Thymus (tissue), 11 donors: Measurements from ENCODE around the gene AIPL1. TPM values are rescaled to one million over a fixed set of nuclear protein-coding genes. Genes with fewer than 3 reads are reported as not detected.

ENCODE experiments used
- DNase-seq, 9 donors: peaks; one replicate each; pipeline ENCODE4 v3.0.0-alpha.2; 2013; ENCODE audit warnings: low spot score in 9 of 9, low read depth in 6 of 9, missing footprints in 1 of 9
- H3K27ac ChIP-seq, 2 donors: one replicate each; pipeline ENCODE4 v1.5.1; 2013; ENCODE audit warnings: control low read depth in 1 of 2, low read depth in 1 of 2, low read length in 1 of 2, mild to moderate bottlenecking in 1 of 2, moderate library complexity in 1 of 2
- H3K27me3 ChIP-seq, 2 donors: one replicate each; pipeline ENCODE4 v1.5.1; 2013; ENCODE audit warnings: low read length in 1 of 2; ENCODE audit not compliant: control insufficient read depth in 2 of 2, insufficient read depth in 1 of 2
- H3K36me3 ChIP-seq, 2 donors: one replicate each; pipeline ENCODE4 v1.5.1; 2013; ENCODE audit warnings: low read length in 1 of 2, mild to moderate bottlenecking in 1 of 2, moderate library complexity in 1 of 2; ENCODE audit not compliant: control insufficient read depth in 2 of 2, insufficient read depth in 2 of 2
- H3K4me1 ChIP-seq, 2 donors: one replicate each; pipeline ENCODE4 v1.5.1; 2013; ENCODE audit warnings: low read length in 2 of 2; ENCODE audit not compliant: control insufficient read depth in 2 of 2, insufficient read depth in 2 of 2
- H3K4me3 ChIP-seq, 2 donors: one replicate each; pipeline ENCODE4 v1.5.1; 2013; ENCODE audit warnings: low read length in 2 of 2, control low read depth in 1 of 2, mild to moderate bottlenecking in 1 of 2
- H3K9me3 ChIP-seq, 2 donors: one replicate each; pipeline ENCODE4 v1.5.1; 2013; ENCODE audit warnings: low read length in 1 of 2, mild to moderate bottlenecking in 1 of 2; ENCODE audit not compliant: control insufficient read depth in 2 of 2, insufficient read depth in 1 of 2
- WGBS: extraction: QIAGEN DNeasy Blood & Tissue Kit; methylation state at CpG from one replicate; pipeline ENCODE4 v1.1.7; 2013; 5-methylcytosine and 5-hydroxymethylcytosine counted together
- polyA plus RNA-seq: library from polyadenylated mRNA; stranded (reverse); fragments of 200-250 nt; gene quantifications from one replicate; pipeline ENCODE4 v1.2.3, GENCODE V29; 2013
- total RNA-seq: library from RNA; stranded (reverse); fragments of 120-200 nt; gene quantifications from one replicate; pipeline ENCODE4 v1.2.4, GENCODE V29; 2013
- donor health status: healthy.

AIPL1 gene
- total and polyA plus RNA-seq, 2 donors: 0.05 to 0.14 TPM

DNA sequence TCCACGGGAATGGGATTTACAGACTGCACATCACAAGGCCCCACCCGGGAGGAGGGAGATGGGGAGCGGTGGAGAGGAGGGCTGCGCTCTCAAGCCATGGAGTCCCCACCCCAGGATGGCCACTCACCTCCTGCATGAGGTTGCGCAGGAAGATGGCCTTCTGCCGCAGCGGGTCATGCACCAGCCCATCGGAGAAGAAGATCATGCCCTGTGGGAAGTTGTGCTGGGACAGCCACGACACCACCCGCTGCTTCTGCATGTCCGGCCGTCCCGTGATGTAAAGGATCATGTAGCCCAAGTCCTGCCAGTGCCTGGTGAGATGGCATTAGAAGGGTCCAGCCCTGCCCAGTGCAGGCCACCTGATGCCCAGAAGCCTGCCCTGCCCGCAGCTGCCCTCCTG, 26.3 kb upstream of the AIPL1 start:
- WGBS: 97% methylated on average over 14 of the region's 14 CpGs

GRCh38 chr17:6460531-6461161, 25.7 kb upstream of the AIPL1 start:
- no peaks in the 10 kb centered on the region for H3K9me3 ChIP-seq
- WGBS: 96% methylated on average over 9 of the region's 9 CpGs
- H3K36me3 ChIP-seq: no peaks in the 10 kb centered on the region
- no peak overlapping the region for H3K4me3 ChIP-seq
- no peak overlapping the region for H3K27ac ChIP-seq
- H3K27me3 ChIP-seq: peaks cover 0 to 3% of the 10 kb centered on the region in 2 donors
- H3K4me1 ChIP-seq: no peaks in the 10 kb centered on the region
- no peak for DNase-seq

More for the DNA sequence above, 26.3 kb upstream of the AIPL1 start:
- Histone ChIP-seq H3K9me3 (no peaks in the 10 kb centered on the region), H3K4me3 (no peak overlapping the region), H3K27ac (no peak overlapping the region), H3K36me3 (no peaks in the 10 kb centered on the region), H3K4me1 (no peaks in the 10 kb centered on the region), H3K27me3 (peaks cover 0 to 3% of the 10 kb centered on the region in 2 donors)
- DNase-seq: no peak

- 92% methylated on average over 14 of the region's 14 CpGs for WGBS
- H3K27ac ChIP-seq: no peak overlapping the region
- no peak overlapping the region for H3K4me3 ChIP-seq
- DNase-seq: no peak
- H3K27me3 ChIP-seq: peaks cover 0 to 11% of the 10 kb centered on the region in 2 donors
- H3K9me3 ChIP-seq: no peaks in the 10 kb centered on the region
- H3K4me1 ChIP-seq: peaks cover 0 to 8% of the 10 kb centered on the region in 2 donors
- H3K36me3 ChIP-seq: no peaks in the 10 kb centered on the region
Observed at GRCh38 chr17:6458460-6458950, 23.6 kb upstream of the AIPL1 start.

- WGBS: 94% methylated on average over 10 of the region's 10 CpGs
- H3K4me1 ChIP-seq: peaks cover 0 to 8% of the 10 kb centered on the region in 2 donors
- H3K4me3 ChIP-seq: no peak overlapping the region
- H3K27ac ChIP-seq: no peak overlapping the region
- H3K27me3 ChIP-seq: peaks cover 0 to 11% of the 10 kb centered on the region in 2 donors
- H3K36me3 ChIP-seq: no peaks in the 10 kb centered on the region
- no peak for DNase-seq
- no peaks in the 10 kb centered on the region for H3K9me3 ChIP-seq
Observed at GRCh38 chr17:6457688-6458459, 23.0 kb upstream of the AIPL1 start.

GRCh38 chr17:6456914-6457687, 22.2 kb upstream of the AIPL1 start:
- no peak for DNase-seq

GRCh38 chr17:6456321-6456720, 21.4 kb upstream of the AIPL1 start:
- Histone ChIP-seq H3K27ac (no peak overlapping the region), H3K4me1 (peaks cover 0 to 8% of the 10 kb centered on the region in 2 donors), H3K4me3 (no peak overlapping the region), H3K27me3 (peaks cover 0 to 11% of the 10 kb centered on the region in 2 donors), H3K9me3 (no peaks in the 10 kb centered on the region), H3K36me3 (no peaks in the 10 kb centered on the region)
- DNase-seq: no peak
- 94% methylated on average over 9 of the region's 9 CpGs for WGBS

More at GRCh38 chr17:6456914-6457687, 22.2 kb upstream of the AIPL1 start:
- Histone ChIP-seq H3K4me3 (no peak overlapping the region), H3K4me1 (peaks cover 0 to 8% of the 10 kb centered on the region in 2 donors), H3K27ac (no peak overlapping the region), H3K36me3 (no peaks in the 10 kb centered on the region), H3K27me3 (peaks cover 0 to 11% of the 10 kb centered on the region in 2 donors), H3K9me3 (no peaks in the 10 kb centered on the region)
- WGBS: 82% methylated on average over 14 of the region's 14 CpGs

GRCh38 chr17:6455321-6455705, 20.4 kb upstream of the AIPL1 start:
- peaks cover 0 to 1% of the 10 kb centered on the region in 2 donors for H3K36me3 ChIP-seq
- H3K27me3 ChIP-seq: peaks cover 0 to 11% of the 10 kb centered on the region in 2 donors
- WGBS: 2% methylated on average over 34 of the region's 35 CpGs
- H3K4me3 ChIP-seq: peak overlapping the region; percentile 10 to 13
- peaks cover 0 to 8% of the 10 kb centered on the region in 2 donors for H3K4me1 ChIP-seq
- DNase-seq: peak; percentile 8 to 75 (median 40)
- no peaks in the 10 kb centered on the region for H3K9me3 ChIP-seq
- peak overlapping the region; percentile 26 to 81 for H3K27ac ChIP-seq

- 62% methylated on average over 35 of the region's 35 CpGs for WGBS
- peaks cover 0 to 11% of the 10 kb centered on the region in 2 donors for H3K27me3 ChIP-seq
- no peak for DNase-seq
- H3K4me1 ChIP-seq: peaks cover 0 to 8% of the 10 kb centered on the region in 2 donors
- no peaks in the 10 kb centered on the region for H3K9me3 ChIP-seq
- peak overlapping the region in 1 of 2 donors; percentile 81 for H3K27ac ChIP-seq
- H3K4me3 ChIP-seq: peak overlapping the region; percentile 10 to 13
- H3K36me3 ChIP-seq: peaks cover 4 to 7% of the 10 kb centered on the region in 2 donors
Observed at GRCh38 chr17:6454495-6455320, 19.8 kb upstream of the AIPL1 start.
